ENCODE measurements around the gene TTI1.
"Not testable (repeated sequence)": the region's sequence is repeated elsewhere in the genome, so short reads cannot be mapped to it uniquely, and the experiment has no call there.

TTI1 gene

GRCh38 chr20:38012332-38012731, 20.9 kb downstream of the TTI1 start:
- DNase-seq (ENCODE audit: low spot score) (no peak), FAIRE-seq (no peak)

GRCh38 chr20:38011696-38012095, 21.6 kb downstream of the TTI1 start:
- no peak for DNase-seq (ENCODE audit: low spot score)
- no peak for FAIRE-seq

- not testable (repeated sequence) for FAIRE-seq; DNase-seq (ENCODE audit: low spot score)
These were observed 23.8 kb downstream of the TTI1 start for GRCh38 chr20:38009416-38009815.

- DNase-seq (ENCODE audit: low spot score): no peak
- no peak for FAIRE-seq
These were observed 24.9 kb downstream of the TTI1 start for GRCh38 chr20:38008233-38008944.

GRCh38 chr20:38007526-38007925, 25.7 kb downstream of the TTI1 start:
- FAIRE-seq (no peak), DNase-seq (ENCODE audit: low spot score) (no peak)

- DNase-seq (ENCODE audit: low spot score): no peak
- no peak for FAIRE-seq
These were observed 27.4 kb downstream of the TTI1 start for GRCh38 chr20:38005903-38006302.

GRCh38 chr20:38004416-38004815, 28.8 kb downstream of the TTI1 start:
- FAIRE-seq (no peak), DNase-seq (ENCODE audit: low spot score) (no peak)

GRCh38 chr20:38002422-38002821, 30.8 kb downstream of the TTI1 start:
- FAIRE-seq: no peak
- no peak for DNase-seq (ENCODE audit: low spot score)

- DNase-seq (ENCODE audit: low spot score) (no peak), FAIRE-seq (no peak)
These were observed 31.3 kb downstream of the TTI1 start for GRCh38 chr20:38001981-38002380.

- DNase-seq (ENCODE audit: low spot score) (no peak), FAIRE-seq (no peak)
These were observed 31.9 kb downstream of the TTI1 start for GRCh38 chr20:38001173-38001875.

GRCh38 chr20:38000293-38000692, 33.0 kb downstream of the TTI1 start:
- FAIRE-seq: no peak
- DNase-seq (ENCODE audit: low spot score): no peak

GRCh38 chr20:37999526-38000263, 33.6 kb downstream of the TTI1 start:
- no peak for DNase-seq (ENCODE audit: low spot score)
- FAIRE-seq: no peak

- DNase-seq (ENCODE audit: low spot score) (no peak), FAIRE-seq (no peak)
These were observed 35.7 kb downstream of the TTI1 start for GRCh38 chr20:37997516-37997915.

- FAIRE-seq: no peak
- no peak for DNase-seq (ENCODE audit: low spot score)
These were observed 37.2 kb downstream of the TTI1 start for GRCh38 chr20:37995856-37996605.

GRCh38 chr20:37994512-37994911, 38.7 kb downstream of the TTI1 start:
- FAIRE-seq (no peak), DNase-seq (ENCODE audit: low spot score) (peak; percentile 81)

GRCh38 chr20:37992802-37993409, 40.4 kb downstream of the TTI1 start:
- DNase-seq (ENCODE audit: low spot score): peak; percentile 66
- FAIRE-seq: no peak

GRCh38 chr20:37991908-37992307, 41.3 kb downstream of the TTI1 start:
- FAIRE-seq: no peak
- no peak for DNase-seq (ENCODE audit: low spot score)

- FAIRE-seq (no peak), DNase-seq (ENCODE audit: low spot score) (no peak)
These were observed 41.9 kb downstream of the TTI1 start for GRCh38 chr20:37991157-37991866.

- DNase-seq (ENCODE audit: low spot score) (peak; percentile 27), FAIRE-seq (peak; percentile 71)
These were observed 42.6 kb downstream of the TTI1 start for GRCh38 chr20:37990571-37991151.
